T-helper 2 cell treated with Interferon-gamma antibody and Interleukin-4, amounts not matched to agents 5 μg/mL and 100 μg/mL, for 36 hours (primary cell): ENCODE results near the gene UBE2L3.
"Not testable (repeated sequence)": the region's sequence is repeated elsewhere in the genome, so short reads cannot be mapped to it uniquely, and the experiment has no call there.

Experiments
- DNase-seq: peaks from one replicate; pipeline ENCODE4 v3.0.0; 2021; ENCODE audit warnings: low spot score
- H3K27ac Mint-ChIP-seq: one replicate; pipeline ENCODE4 v1.8.0; 2021; ENCODE audit warnings: mild to moderate bottlenecking, mixed read lengths
- H3K27me3 Mint-ChIP-seq: one replicate; pipeline ENCODE4 v1.8.0; 2021; ENCODE audit warnings: low read depth, mixed read lengths
- H3K36me3 Mint-ChIP-seq: one replicate; pipeline ENCODE4 v1.8.0; 2021; ENCODE audit warnings: low read depth, mixed read lengths
- H3K4me1 Mint-ChIP-seq: one replicate; pipeline ENCODE4 v1.8.0; 2021; ENCODE audit warnings: low read depth, mixed read lengths
- H3K4me3 Mint-ChIP-seq: one replicate; pipeline ENCODE4 v1.8.0; 2022; ENCODE audit warnings: mild to moderate bottlenecking, moderate library complexity, mixed read lengths
- H3K9me3 Mint-ChIP-seq: one replicate; pipeline ENCODE4 v1.8.0; 2021; ENCODE audit warnings: mixed read lengths

Gene UBE2L3

DNA sequence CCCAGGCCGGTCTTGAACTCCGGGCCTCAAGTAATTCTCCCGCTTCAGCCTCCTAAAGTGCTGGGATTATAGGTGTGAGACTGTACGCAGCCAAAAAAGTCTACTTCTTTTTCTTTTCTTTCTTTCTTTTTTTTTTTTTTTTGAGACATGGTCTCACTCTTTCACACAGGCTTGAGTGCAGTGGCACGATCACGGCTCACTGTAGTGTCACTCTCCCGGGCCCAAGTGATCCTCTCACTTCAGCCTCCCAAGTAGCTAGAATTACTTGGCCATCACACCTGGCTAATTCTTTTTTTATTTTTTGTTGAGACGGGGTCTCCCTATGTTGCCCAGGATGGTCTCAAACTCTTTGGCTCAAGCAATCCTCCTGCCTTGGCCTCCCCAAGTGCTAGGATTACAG is 3.6 kb upstream of the UBE2L3 start:
- no peaks in the 10 kb centered on the region for H3K9me3 Mint-ChIP-seq
- no peak overlapping the region for H3K27ac Mint-ChIP-seq
- peaks cover 7% of the 10 kb centered on the region for H3K36me3 Mint-ChIP-seq
- no peak for DNase-seq
- H3K27me3 Mint-ChIP-seq = peaks cover 3% of the 10 kb centered on the region
- no peak overlapping the region for H3K4me3 Mint-ChIP-seq
- peaks cover 5% of the 10 kb centered on the region for H3K4me1 Mint-ChIP-seq

DNA sequence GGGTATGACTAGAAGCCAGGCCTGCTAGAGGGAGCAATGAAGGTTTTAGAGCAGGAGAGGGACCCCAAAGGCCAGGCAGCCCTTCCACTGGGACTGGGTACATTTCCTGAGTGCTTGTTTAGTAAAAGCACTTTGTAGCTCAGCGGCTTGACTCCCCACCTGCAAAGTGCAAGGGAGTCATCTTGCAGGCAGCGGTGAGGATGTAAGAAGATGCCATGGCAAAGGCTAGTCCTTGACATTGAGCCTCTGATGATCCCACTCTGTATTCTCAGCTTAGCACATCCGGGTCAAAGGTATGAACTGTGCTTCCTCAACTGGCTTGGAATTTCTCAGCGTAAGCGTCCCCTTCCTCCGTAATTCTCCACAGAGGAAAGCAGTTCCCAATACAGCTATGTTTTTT is 3.1 kb upstream of the UBE2L3 start:
- DNase-seq = no peak
- Mint-ChIP-seq H3K4me1 (peaks cover 6% of the 10 kb centered on the region), H3K27ac (no peak overlapping the region), H3K27me3 (peaks cover 3% of the 10 kb centered on the region), H3K4me3 (no peak overlapping the region), H3K9me3 (no peaks in the 10 kb centered on the region), H3K36me3 (peaks cover 9% of the 10 kb centered on the region)

DNA sequence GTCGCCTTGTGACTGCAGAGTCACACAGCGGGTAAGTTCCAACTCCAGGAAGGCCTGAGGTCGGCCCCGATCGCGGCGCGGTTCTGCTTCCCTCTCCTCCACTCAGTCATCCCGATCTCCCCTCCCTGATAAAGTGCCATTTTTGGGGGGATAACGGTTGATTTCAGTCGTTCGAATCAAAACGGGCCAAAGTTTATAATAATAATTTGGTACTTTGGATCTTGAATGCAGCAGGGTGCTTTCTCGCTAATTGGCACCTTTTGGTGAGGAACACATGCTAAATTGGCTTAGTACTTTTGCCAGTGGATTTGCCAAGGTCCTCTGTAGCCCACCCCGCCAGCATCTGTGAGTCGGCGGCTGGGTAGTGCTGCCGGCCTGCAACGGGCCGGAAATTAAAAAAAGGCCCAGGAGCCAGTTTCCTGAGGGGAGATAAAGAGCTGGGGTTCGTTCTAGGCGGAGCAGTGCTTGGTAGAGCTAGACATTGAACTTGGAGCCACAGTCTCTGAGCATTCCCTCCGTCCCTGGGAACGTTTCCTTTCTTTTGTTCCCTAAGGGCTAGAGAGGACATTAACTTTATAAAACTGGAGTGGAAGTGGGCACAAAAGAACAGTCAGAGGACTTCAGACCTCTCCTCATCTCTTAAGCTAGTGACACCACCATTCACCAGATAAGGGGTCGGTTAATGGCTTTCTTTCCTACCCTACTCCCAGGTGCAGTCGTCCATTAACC is 997 bp downstream of the UBE2L3 start:
- peak overlapping the region; percentile 93 for H3K27ac Mint-ChIP-seq
- no peak for DNase-seq
- H3K27me3 Mint-ChIP-seq = no peaks in the 10 kb centered on the region
- no peaks in the 10 kb centered on the region for H3K9me3 Mint-ChIP-seq
- H3K4me3 Mint-ChIP-seq = peak overlapping the region; percentile 96
- peaks cover 31% of the 10 kb centered on the region for H3K36me3 Mint-ChIP-seq
- peaks cover 38% of the 10 kb centered on the region for H3K4me1 Mint-ChIP-seq

DNA sequence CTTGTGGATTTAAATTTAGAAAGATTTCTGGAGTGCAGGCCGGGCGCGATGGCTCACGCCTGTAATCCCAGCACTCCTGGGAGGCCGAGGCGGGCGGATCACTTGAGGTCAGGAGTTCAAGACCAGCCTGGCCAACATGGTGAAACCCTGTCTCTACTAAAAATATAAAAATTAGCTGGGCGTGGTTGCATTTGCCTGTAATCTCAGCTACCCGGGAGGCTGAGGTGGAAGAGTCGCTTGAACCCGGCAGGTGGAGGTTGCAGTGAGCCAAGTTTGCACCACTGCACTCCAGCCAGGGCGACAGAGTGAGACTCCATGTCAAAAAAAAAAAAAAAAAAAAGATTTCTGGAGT is 1.5 kb downstream of the UBE2L3 start:
- DNase-seq, H3K27me3 Mint-ChIP-seq, H3K9me3 Mint-ChIP-seq: not testable (repeated sequence)
- peak overlapping the region; percentile 96 for H3K4me3 Mint-ChIP-seq
- H3K4me1 Mint-ChIP-seq = peaks cover 38% of the 10 kb centered on the region
- peaks cover 31% of the 10 kb centered on the region for H3K36me3 Mint-ChIP-seq
- H3K27ac Mint-ChIP-seq = peak overlapping the region; percentile 71

DNA sequence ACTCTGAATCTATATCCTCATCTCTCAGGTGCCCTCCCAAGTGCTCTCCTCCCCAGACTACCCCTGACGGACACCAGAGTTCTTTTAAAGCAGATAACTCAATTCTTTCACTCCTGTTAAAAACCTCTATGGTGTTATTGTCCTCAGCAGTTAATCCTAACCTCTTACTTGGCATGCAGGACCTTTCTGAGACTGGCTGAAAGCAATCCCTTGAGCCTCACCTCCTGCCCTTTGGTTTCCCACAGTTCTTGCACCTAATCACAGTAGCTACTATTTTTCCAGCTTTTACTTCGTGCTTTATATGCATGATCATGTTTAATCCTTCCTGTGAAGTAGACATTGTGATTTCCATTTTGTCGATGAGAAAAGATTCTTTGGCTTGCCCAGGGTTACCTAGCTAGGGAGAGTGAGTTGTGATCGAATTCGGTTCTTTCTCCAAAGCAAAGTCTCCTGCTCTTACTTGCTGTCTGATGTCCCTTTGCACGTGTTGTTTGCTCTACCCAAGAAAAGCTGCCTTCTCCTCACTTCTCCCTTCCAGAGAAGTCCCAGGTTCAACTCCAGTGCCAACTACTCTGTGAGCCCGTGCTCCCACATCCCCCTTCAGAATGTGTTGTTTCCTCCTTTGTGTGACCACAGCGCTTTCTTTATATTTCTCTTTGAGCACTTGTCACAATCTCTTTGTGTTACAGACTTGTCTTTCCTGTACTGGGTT is 2.1 kb downstream of the UBE2L3 start:
- no peaks in the 10 kb centered on the region for H3K27me3 Mint-ChIP-seq
- H3K9me3 Mint-ChIP-seq = no peaks in the 10 kb centered on the region
- peaks cover 38% of the 10 kb centered on the region for H3K4me1 Mint-ChIP-seq
- DNase-seq = no peak
- peaks cover 34% of the 10 kb centered on the region for H3K36me3 Mint-ChIP-seq
- H3K27ac Mint-ChIP-seq = peak overlapping the region; percentile 71
- peak overlapping the region; percentile 96 for H3K4me3 Mint-ChIP-seq

DNA sequence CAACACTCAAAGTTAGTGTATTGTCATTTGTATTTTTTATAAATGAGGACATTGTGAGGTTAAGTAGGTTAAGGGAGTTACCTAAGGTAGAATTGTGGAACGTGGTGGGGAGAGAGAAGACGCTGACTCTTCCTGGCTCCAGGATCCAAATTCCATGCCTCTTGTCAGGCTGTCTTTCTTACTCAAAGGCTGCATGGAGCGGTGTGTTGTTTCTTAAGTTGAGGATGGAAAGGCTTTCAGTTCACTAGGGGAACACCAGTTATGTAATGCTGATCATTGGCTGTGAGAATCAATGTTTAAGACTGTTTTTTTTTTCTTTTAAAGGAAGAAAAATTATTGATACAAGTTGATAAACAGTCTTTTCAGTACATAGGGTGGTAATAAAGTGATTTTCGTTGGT is 2.9 kb downstream of the UBE2L3 start:
- Mint-ChIP-seq H3K4me1 (peaks cover 38% of the 10 kb centered on the region), H3K27ac (peak overlapping the region; percentile 16), H3K9me3 (no peaks in the 10 kb centered on the region), H3K4me3 (peak overlapping the region; percentile 52), H3K36me3 (peaks cover 34% of the 10 kb centered on the region), H3K27me3 (no peaks in the 10 kb centered on the region)
- no peak for DNase-seq

DNA sequence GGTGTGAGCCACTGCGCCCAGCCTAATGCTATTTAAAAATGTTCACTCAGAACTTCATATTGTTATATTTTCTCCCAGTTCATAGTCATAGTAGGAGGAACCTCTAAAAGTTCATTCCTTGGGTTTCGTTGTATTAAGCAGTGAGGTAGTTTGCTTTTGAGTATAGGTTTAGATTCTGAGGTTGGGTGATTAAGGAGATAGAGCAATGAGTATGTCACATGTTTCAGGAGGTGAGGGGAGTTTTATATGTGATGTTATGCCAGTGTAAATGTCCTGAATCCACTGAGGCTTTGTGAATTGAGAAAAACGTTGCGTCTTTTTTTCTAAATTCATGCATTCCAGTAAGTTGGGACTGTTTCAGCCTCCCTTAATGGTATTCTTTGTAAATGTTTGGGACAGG is 4.2 kb downstream of the UBE2L3 start:
- Mint-ChIP-seq H3K4me3 (peak overlapping the region; percentile 52), H3K36me3 (peaks cover 34% of the 10 kb centered on the region), H3K27me3 (no peaks in the 10 kb centered on the region), H3K27ac (peak overlapping the region; percentile 70), H3K4me1 (peaks cover 40% of the 10 kb centered on the region), H3K9me3 (no peaks in the 10 kb centered on the region)
- no peak for DNase-seq

DNA sequence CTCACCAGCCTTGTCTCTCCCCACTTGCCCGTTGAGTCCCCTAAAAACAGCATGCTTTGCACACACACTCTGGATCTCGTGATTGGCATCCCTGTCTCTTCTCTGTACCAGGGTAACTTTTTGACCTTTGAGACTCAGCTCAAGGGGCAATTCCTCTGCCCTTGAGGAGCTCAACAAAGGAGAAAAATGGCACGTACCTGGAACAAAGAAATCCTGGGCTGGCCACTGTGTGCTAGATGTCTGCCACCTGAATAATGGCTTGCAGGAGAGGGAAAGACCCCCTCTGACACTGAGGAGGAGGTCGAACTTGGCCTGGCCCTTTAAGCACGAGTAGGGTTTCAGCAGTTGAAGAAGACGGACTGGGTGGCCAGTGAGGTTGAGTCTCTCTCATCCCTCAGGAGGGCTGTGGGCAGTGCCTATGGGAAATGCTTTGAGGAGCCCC is 5.8 kb downstream of the UBE2L3 start:
- H3K9me3 Mint-ChIP-seq = no peaks in the 10 kb centered on the region
- DNase-seq = no peak
- no peaks in the 10 kb centered on the region for H3K27me3 Mint-ChIP-seq
- H3K36me3 Mint-ChIP-seq = peaks cover 34% of the 10 kb centered on the region
- peaks cover 44% of the 10 kb centered on the region for H3K4me1 Mint-ChIP-seq
- H3K27ac Mint-ChIP-seq = no peak overlapping the region
- no peak overlapping the region for H3K4me3 Mint-ChIP-seq

DNA sequence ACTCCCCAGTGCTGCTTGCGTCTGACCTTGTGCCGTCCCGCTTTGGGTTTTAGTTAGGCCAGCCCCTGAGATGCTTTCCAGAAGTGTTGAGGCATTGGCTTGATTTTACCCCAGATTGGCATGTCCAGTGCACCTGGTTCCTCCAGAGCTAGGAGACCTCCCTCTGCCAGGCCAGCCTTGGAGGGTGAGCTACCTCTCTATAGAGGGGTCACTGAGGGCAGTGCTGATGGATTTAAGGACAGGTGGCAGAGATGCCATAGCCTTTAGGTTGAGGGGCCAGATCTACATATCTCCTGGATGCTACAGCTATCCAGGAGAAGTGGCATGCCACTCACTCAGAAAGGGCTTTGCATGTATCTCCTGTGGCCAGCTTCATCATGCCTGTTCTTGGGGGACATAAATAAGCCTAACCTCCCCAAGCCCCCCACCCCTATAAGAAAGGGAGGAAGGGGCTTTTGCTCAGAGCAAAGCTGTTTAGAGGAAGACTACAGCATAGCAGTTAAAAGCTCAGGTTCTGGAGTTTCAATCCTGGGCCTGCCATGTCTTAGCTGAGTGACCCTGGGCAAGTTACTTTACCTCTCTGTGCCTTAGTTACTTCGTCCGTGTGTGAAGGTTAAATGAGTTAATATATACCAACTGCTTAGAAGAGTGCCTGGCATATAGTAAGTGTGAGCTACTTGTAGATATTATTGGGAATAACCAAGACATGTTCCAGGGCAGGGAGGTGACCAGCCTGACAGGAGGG is 6.4 kb downstream of the UBE2L3 start:
- Mint-ChIP-seq H3K27me3 (no peaks in the 10 kb centered on the region), H3K27ac (no peak overlapping the region)

DNA sequence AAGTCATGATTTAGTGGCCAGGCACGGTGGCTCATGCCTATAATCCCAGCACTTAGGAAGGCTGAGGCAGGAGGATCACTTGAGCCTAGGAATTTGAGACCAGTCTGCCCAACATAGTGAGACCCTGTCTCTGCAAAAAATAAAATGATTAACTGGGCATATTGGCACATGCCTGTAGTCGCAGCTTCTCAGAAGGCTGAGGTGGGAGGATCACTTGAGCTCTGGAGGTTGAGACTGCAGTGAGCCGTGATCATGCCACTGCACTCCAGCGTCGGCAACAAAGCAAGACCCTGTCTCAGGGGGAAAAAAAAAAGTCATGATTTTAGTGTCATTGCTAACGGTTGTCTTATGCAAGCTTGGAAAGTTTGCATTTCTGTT is 11.9 kb downstream of the UBE2L3 start:
- Mint-ChIP-seq H3K27me3 (no peaks in the 10 kb centered on the region), H3K4me1 (peaks cover 11% of the 10 kb centered on the region), H3K4me3 (no peak overlapping the region), H3K9me3 (no peaks in the 10 kb centered on the region), H3K27ac (no peak overlapping the region), H3K36me3 (peaks cover 4% of the 10 kb centered on the region)
- DNase-seq = no peak

More for the DNA sequence above, 6.4 kb downstream of the UBE2L3 start:
- no peak for DNase-seq
- H3K9me3 Mint-ChIP-seq = no peaks in the 10 kb centered on the region
- peaks cover 39% of the 10 kb centered on the region for H3K4me1 Mint-ChIP-seq
- H3K36me3 Mint-ChIP-seq = peaks cover 29% of the 10 kb centered on the region
- H3K4me3 Mint-ChIP-seq = no peak overlapping the region

DNA sequence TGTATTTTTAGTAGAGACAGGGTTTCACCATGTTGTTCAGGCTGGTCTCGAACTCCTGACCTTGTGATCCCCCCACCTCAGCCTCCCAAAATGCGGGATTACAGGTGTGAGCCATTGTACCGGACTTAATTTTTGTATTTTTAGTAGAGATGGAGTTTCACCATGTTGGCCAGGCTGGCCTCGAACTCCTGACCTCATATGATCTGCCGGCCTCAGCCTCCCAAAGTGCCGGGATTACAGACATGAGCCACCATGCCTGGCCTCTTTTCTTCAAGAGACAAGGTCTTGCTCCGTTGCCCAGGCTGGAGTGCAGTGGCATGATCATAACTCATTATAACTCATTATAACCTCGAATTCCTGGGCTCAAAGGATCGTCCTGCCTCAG is 13.1 kb downstream of the UBE2L3 start:
- not testable (repeated sequence) for H3K27ac Mint-ChIP-seq, H3K36me3 Mint-ChIP-seq, H3K4me3 Mint-ChIP-seq, H3K9me3 Mint-ChIP-seq, DNase-seq, H3K27me3 Mint-ChIP-seq
- peaks cover 11% of the 10 kb centered on the region for H3K4me1 Mint-ChIP-seq

DNA sequence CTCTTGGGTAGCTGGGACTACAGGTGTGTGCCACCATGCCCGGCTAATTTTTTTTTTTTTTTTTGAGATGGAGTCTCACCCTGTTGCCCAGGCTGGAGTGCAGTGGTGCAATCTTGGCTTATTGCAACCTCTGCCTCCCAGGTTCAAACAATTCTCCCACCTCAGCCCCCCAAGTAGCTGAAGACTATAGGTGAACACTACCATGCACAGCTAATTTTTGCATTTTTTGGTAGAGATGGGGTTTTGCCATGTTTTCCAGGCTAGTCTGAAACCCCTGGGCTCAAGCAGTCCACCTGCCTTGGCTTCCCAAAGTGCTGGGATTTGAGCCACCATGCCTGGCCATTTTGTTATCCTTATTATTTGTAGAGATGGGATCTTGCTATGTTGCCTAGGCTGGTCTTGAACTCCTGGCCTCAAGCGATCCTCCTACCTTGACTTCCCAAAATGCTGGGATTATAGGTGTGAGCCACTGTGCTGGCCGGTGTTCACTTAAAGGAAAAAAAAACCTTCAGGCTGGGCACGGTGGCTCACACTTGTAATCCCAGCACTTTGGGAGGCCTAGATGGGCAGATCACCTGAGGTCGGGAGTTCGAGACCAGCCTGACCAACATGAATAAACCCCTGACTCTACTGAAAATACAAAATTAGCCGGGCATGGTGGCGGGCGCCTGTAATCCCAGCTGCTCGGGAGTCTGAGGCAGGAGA is 13.6 kb downstream of the UBE2L3 start:
- not testable (repeated sequence) for H3K27me3 Mint-ChIP-seq, H3K9me3 Mint-ChIP-seq, DNase-seq, H3K4me3 Mint-ChIP-seq, H3K4me1 Mint-ChIP-seq, H3K36me3 Mint-ChIP-seq, H3K27ac Mint-ChIP-seq

DNA sequence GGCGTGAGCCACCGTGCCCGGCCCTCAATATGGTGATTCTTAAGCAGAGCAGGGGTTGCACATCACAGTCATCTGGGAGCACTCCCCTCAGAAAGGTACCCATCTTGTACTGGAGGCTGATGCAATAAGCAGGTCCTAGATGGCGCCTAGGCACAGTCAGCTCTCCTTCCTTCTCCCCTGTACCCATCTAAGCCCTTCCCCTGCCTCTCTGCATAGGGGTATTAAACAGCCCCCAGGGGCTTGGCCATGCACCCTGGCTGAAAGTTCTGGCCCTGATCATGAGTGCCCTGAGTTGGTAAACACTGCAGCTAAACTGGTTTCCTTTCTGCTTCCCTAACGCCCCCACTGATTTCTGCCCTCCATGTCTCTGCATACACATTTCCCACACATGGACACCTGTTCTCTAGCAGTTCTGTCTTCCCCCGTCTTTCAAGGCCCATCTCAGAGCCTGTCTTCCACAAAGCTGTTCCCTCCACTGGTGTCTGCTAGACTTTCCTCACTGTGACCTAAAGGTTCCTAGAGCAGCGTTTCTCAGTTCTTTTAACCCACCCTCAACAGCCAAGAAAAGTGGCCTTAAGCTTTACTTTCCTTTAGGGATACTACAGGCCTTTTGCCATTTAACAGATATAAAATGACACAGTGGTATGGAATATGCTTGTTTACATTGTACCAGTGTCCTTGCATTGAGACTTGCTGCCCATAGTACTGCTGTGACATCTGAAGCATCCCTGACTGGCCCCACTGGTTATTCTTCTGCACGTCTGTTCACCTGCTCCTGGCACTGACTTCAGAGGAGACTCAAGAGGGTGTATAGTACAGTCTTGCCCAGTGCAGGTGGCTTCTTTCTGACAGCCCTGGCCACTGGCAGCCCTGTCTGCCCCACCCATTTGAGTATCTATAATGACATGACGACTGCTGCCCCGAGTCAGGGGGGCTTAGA is 15.6 kb downstream of the UBE2L3 start:
- peaks cover 9% of the 10 kb centered on the region for H3K36me3 Mint-ChIP-seq
- H3K27ac Mint-ChIP-seq = no peak overlapping the region
- no peaks in the 10 kb centered on the region for H3K27me3 Mint-ChIP-seq
- H3K4me3 Mint-ChIP-seq = no peak overlapping the region
- no peak for DNase-seq
- no peaks in the 10 kb centered on the region for H3K9me3 Mint-ChIP-seq
- H3K4me1 Mint-ChIP-seq = peaks cover 13% of the 10 kb centered on the region
